Adrenal gland (tissue), 12 donors: Measurements from ENCODE around the gene CHMP4A. TPM values are rescaled to one million over a fixed set of nuclear protein-coding genes. Genes with fewer than 3 reads are reported as not detected.
A peak's percentile ranks its signal among the peaks of the same experiment; 100 is the strongest.

Source experiments
- DNase-seq, 7 donors: peaks; one replicate each; pipeline ENCODE4 v3.0.0-alpha.2; 2019 to 2020
- H3K27ac ChIP-seq, 5 donors: fragments of 200-600 bp; sonication (generic) in 4 of 5; 1 replicate in 3 of 5; 2 replicates in 2 of 5; pipeline versions ENCODE4 v1.5.1 to v1.8.0; 2016 to 2020; ENCODE audit warnings: mild to moderate bottlenecking in 1 of 5
- H3K27me3 ChIP-seq: fragments of 200-600 bp; 2 replicates; pipeline ENCODE4 v1.8.0; 2021
- H3K36me3 ChIP-seq, 2 donors: fragments of 200-600 bp; replicated peaks in 1 of 2; 1 replicate in 1 of 2; 2 replicates in 1 of 2; pipeline versions ENCODE4 v1.5.1 to v1.8.0; 2018 to 2022
- H3K4me1 ChIP-seq, 2 donors: fragments of 200-600 bp; replicated peaks in 1 of 2; 1 replicate in 1 of 2; 2 replicates in 1 of 2; pipeline versions ENCODE4 v1.5.1 to v1.8.0; 2018 to 2021
- H3K4me3 ChIP-seq, 4 donors: fragments of 200-600 bp; sonication (generic) in 3 of 4; one replicate each; pipeline ENCODE4 v1.5.1; 2016 to 2018
- H3K9me3 ChIP-seq, 3 donors: fragments of 200-600 bp; sonication (generic) in 1 of 3; replicated peaks in 1 of 3; 1 replicate in 2 of 3; 2 replicates in 1 of 3; pipeline versions ENCODE4 v1.5.1 to v1.8.0; 2016 to 2021
- POLR2A ChIP-seq, 2 donors: fragments of 450-650 bp; IDR thresholded peaks; one replicate each; pipeline ENCODE4 v1.6.1; 2017; ENCODE audit warnings: antibody characterized with exemption in 2 of 2, mild to moderate bottlenecking in 2 of 2, moderate library complexity in 1 of 2
- WGBS, 4 donors: extraction: QIAGEN DNeasy Blood & Tissue Kit in 2 of 4; methylation state at CpG; one replicate each; pipeline versions ENCODE4 v1.1.5 to v1.1.7; 2013 to 2017; 5-methylcytosine and 5-hydroxymethylcytosine counted together
- intact Hi-C, 2 donors: fragments of 100-400 bp; cut with DNase I; formaldehyde crosslinking; loops; one replicate each; pipeline versions ENCODE4 v1.14.1 to v1.15.0; 2022 to 2023
- polyA plus RNA-seq, 3 donors: library from polyadenylated mRNA; stranded (reverse); fragments of 200-250 nt in 2 of 3; fragments of 350-450 nt in 1 of 3; fragmentation: Illumina TruSeq in 1 of 3; extraction: RNeasy Lipid Tissue Mini Kit (QIAGEN cat#74804) in 1 of 3; gene quantifications; one replicate each; pipeline ENCODE4 v1.2.3, GENCODE V29; 2013 to 2014
- total RNA-seq, 9 donors: library from RNA; depleted of rRNA in 4 of 9; stranded (reverse); fragments of >200 nt in 4 of 9; fragments of 120-200 nt in 1 of 9; fragmentation: NEBNext Ultra II Directional in 1 of 9; extraction: Animal tissue kit (Norgen Biotek cat#: 25700) in 1 of 9; gene quantifications; one replicate each; pipeline versions ENCODE4 v1.1.0 to v1.2.4, GENCODE V29; 2013 to 2023
- TF ChIP-seq, protein P1 (sequence below), 6 experiments: fragments of 450-650 bp in 4 of 6; fragments of 200-600 bp in 2 of 6; sonication (generic) in 1 of 6; IDR thresholded peaks; 1 replicate in 5 of 6; 2 replicates in 1 of 6; pipeline versions ENCODE4 v1.5.1 to v1.8.0; 2016 to 2021; ENCODE audit warnings: antibody characterized with exemption in 6 of 6, mild to moderate bottlenecking in 2 of 6, moderate library complexity in 1 of 6
- donor health status: healthy with polysubstance abuse.
- donor health status: Bipolar disorder and iron deficiency.
- donor health status: DM: yes; HTN: yes; CAD: no.
- donor health status: DM: no; HTN: no; CAD: no.
- donor health status: DM: no; HTN: no; CAD: no.
- donor health status: DM: yes; HTN: yes; CAD: no.

The CHMP4A gene
- total and polyA plus RNA-seq, 12 donors: 32.9 to 118 (median 59.0) TPM

- peak in 1 of 7 donors; percentile 44 for DNase-seq
- Histone ChIP-seq H3K9me3 (no peaks in the 10 kb centered on the region), H3K27ac (peak overlapping the region; percentile 94 to 99 (median 97)), H3K36me3 (peaks cover 0 to 27% of the 10 kb centered on the region in 2 donors), H3K4me1 (peaks cover 26 to 32% of the 10 kb centered on the region in 2 donors), H3K4me3 (peak overlapping the region in 2 of 4 donors; percentile 56 to 78), H3K27me3 (no peaks in the 10 kb centered on the region)
- TF ChIP-seq, protein P1, sequence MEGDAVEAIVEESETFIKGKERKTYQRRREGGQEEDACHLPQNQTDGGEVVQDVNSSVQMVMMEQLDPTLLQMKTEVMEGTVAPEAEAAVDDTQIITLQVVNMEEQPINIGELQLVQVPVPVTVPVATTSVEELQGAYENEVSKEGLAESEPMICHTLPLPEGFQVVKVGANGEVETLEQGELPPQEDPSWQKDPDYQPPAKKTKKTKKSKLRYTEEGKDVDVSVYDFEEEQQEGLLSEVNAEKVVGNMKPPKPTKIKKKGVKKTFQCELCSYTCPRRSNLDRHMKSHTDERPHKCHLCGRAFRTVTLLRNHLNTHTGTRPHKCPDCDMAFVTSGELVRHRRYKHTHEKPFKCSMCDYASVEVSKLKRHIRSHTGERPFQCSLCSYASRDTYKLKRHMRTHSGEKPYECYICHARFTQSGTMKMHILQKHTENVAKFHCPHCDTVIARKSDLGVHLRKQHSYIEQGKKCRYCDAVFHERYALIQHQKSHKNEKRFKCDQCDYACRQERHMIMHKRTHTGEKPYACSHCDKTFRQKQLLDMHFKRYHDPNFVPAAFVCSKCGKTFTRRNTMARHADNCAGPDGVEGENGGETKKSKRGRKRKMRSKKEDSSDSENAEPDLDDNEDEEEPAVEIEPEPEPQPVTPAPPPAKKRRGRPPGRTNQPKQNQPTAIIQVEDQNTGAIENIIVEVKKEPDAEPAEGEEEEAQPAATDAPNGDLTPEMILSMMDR (IDR thresholded peaks at IDR 0.05): no peak
- no peak for TF ChIP-seq POLR2A (IDR thresholded peaks at IDR 0.05)
- WGBS, 4 donors: 43 to 59% (median 53%) methylated on average over 10 of the region's 10 CpGs
- intact Hi-C loops: loop anchor here (1.0 to 10.0 kb wide), 2 partner anchors 53 to 61 kb away; partner anchors contain the start of gene CIDEB (in 1 of the 2)
Measured at GRCh38 chr14:24243336-24243836, 30.1 kb upstream of the CHMP4A start.

DNA sequence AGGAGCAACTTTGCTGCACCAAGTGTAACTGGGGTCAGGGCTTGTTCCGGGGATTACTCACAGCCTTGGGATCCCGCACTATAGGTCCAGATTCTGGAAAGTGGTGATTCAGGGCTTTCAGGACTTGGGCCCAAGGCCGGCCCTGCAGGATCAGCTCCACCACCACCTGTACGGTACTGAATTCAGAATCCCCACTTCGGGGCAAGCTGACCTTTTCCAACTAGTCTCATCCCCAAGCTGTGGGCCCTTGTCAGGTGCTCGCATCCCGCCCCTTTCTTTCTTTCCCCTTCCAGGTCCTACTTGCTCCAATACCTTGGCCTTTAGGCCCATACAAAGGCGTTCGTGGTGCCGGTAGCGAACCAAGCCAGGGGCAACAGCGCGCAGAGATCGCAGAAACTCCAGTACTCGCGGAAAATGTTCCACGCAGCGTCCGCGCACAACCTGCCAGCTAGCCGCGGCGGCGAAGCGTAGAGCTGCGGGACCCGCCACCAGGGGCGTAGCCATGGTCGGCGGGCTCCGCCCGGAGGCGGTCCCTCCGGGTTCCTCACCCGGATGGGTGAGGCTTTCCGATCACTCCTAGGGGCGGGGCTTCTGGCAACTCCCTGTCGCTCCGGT lies 28.6 kb upstream of the CHMP4A start:
- 0 to 1% (median 0%) methylated on average over 5 to 39 of the region's 39 CpGs for WGBS, 4 donors
- Histone ChIP-seq H3K9me3 (no peaks in the 10 kb centered on the region), H3K4me1 (peaks cover 26 to 32% of the 10 kb centered on the region in 2 donors)

GRCh38 chr14:24240110-24240918 lies 27.0 kb upstream of the CHMP4A start:
- Histone ChIP-seq H3K9me3 (no peaks in the 10 kb centered on the region), H3K36me3 (peaks cover 0 to 58% of the 10 kb centered on the region in 2 donors), H3K27ac (peak overlapping the region in 3 of 5 donors; percentile 95 to 99 (median 99)), H3K27me3 (no peaks in the 10 kb centered on the region), H3K4me1 (peaks cover 26 to 45% of the 10 kb centered on the region in 2 donors), H3K4me3 (peak overlapping the region in 1 of 4 donors; percentile 78)
- TF ChIP-seq, protein P1 (IDR thresholded peaks at IDR 0.05): no peak
- TF ChIP-seq POLR2A (IDR thresholded peaks at IDR 0.05): no peak
- intact Hi-C loops: loop anchor here in 1 of 2 donors (10.0 kb wide), 1 partner anchor 64 kb away; the partner anchor contains the start of gene CIDEB
- DNase-seq: peak in 2 of 7 donors; percentile 21 to 39
- 77 to 87% (median 83%) methylated on average over 3 to 9 of the region's 9 CpGs for WGBS, 4 donors

More for the DNA sequence above, 28.6 kb upstream of the CHMP4A start:
- H3K27ac ChIP-seq: peak overlapping the region; percentile 94 to 99 (median 97)
- intact Hi-C loops: loop anchor here in 1 of 2 donors (10.0 kb wide), 1 partner anchor 63 kb away; the partner anchor contains the start of gene CIDEB
- H3K4me3 ChIP-seq: peak overlapping the region in 3 of 4 donors; percentile 56 to 93 (median 78)
- peaks cover 0 to 41% of the 10 kb centered on the region in 2 donors for H3K36me3 ChIP-seq
- peak; percentile 93 to 97 (median 95) for DNase-seq
- peak in 1 of 2 donors; percentile 29 for TF ChIP-seq POLR2A (IDR thresholded peaks at IDR 0.05)
- TF ChIP-seq, protein P1 (IDR thresholded peaks at IDR 0.05): peak; percentile 57 to 91 (median 75)
- H3K27me3 ChIP-seq: no peaks in the 10 kb centered on the region
